Astrocyte (in vitro differentiated cells and primary cell): ENCODE measurements around the gene HMCES. TPM values are rescaled to one million over a fixed set of nuclear protein-coding genes. Genes with fewer than 3 reads are reported as not detected.

Experiments used
- DNase-seq: peaks from one replicate; pipeline ENCODE4 v3.0.0-alpha.2; 2010; ENCODE audit warnings: low read depth
- FAIRE-seq: peaks from 2 replicates; lab custom pipeline; 2011; peaks lifted over from hg19 to GRCh38; lab: Jason Lieb, UNC
- H2AFZ ChIP-seq: 2 replicates; pipeline ENCODE4 v1.6.0; 2012; ENCODE audit warnings: low read depth, low read length, inconsistent platforms
- H3K27ac ChIP-seq: 2 replicates; pipeline ENCODE4 v1.5.1; 2011; ENCODE audit warnings: low read depth, low read length, inconsistent platforms
- H3K27me3 ChIP-seq: 2 replicates; pipeline ENCODE4 v1.6.0; 2011; ENCODE audit warnings: low read length, inconsistent platforms; ENCODE audit not compliant: insufficient read depth
- H3K36me3 ChIP-seq: 2 replicates; pipeline ENCODE4 v1.5.1; 2011; ENCODE audit warnings: low read length, inconsistent platforms; ENCODE audit not compliant: insufficient read depth
- H3K4me1 ChIP-seq: 2 replicates; pipeline ENCODE4 v1.5.1; 2011; ENCODE audit warnings: low read length, inconsistent platforms; ENCODE audit not compliant: insufficient read depth
- H3K4me2 ChIP-seq: 2 replicates; pipeline ENCODE4 v1.6.0; 2012; ENCODE audit warnings: low read length, inconsistent platforms
- H3K4me3 ChIP-seq: 2 replicates; pipeline ENCODE4 v1.5.1; 2011; ENCODE audit warnings: low read depth, mild to moderate bottlenecking, low read length, inconsistent platforms; ENCODE audit not compliant: insufficient read depth
- H3K79me2 ChIP-seq: 2 replicates; pipeline ENCODE4 v1.6.0; 2012; ENCODE audit warnings: mild to moderate bottlenecking, low read length, inconsistent platforms; ENCODE audit not compliant: insufficient read depth
- H3K9ac ChIP-seq: 2 replicates; pipeline ENCODE4 v1.6.0; 2012; ENCODE audit warnings: mild to moderate bottlenecking, low read length, inconsistent platforms
- H3K9me3 ChIP-seq: 2 replicates; pipeline ENCODE4 v1.5.1; 2012; ENCODE audit warnings: low read depth, mild to moderate bottlenecking, low read length, inconsistent platforms; ENCODE audit not compliant: insufficient read depth
- H4K20me1 ChIP-seq: 2 replicates; pipeline ENCODE4 v1.6.0; 2012; ENCODE audit warnings: low read length, inconsistent platforms; ENCODE audit not compliant: insufficient read depth
- H3K27ac Mint-ChIP-seq: one replicate; pipeline ENCODE4 v1.8.0; 2021; ENCODE audit warnings: mild to moderate bottlenecking, mixed read lengths; ENCODE audit not compliant: unreplicated experiment
- H3K27me3 Mint-ChIP-seq: one replicate; pipeline ENCODE4 v1.8.0; 2021; ENCODE audit warnings: low read depth, mixed read lengths; ENCODE audit not compliant: unreplicated experiment
- H3K36me3 Mint-ChIP-seq: one replicate; pipeline ENCODE4 v1.8.0; 2021; ENCODE audit warnings: low read depth, mixed read lengths; ENCODE audit not compliant: unreplicated experiment
- H3K4me1 Mint-ChIP-seq: one replicate; pipeline ENCODE4 v1.8.0; 2021; ENCODE audit warnings: low read depth, mixed read lengths; ENCODE audit not compliant: unreplicated experiment
- H3K4me3 Mint-ChIP-seq: one replicate; pipeline ENCODE4 v1.8.0; 2021; ENCODE audit warnings: mild to moderate bottlenecking, moderate library complexity, mixed read lengths; ENCODE audit not compliant: unreplicated experiment
- H3K9me3 Mint-ChIP-seq: one replicate; pipeline ENCODE4 v1.8.0; 2021; ENCODE audit warnings: mild to moderate bottlenecking, mixed read lengths; ENCODE audit not compliant: unreplicated experiment
- EZH2 ChIP-seq: IDR thresholded peaks from 2 replicates; pipeline ENCODE4 v1.6.1; 2012; ENCODE audit warnings: mild to moderate bottlenecking, low read length, inconsistent platforms; ENCODE audit not compliant: insufficient read depth
- total RNA-seq: library from RNA; stranded (reverse); gene quantifications from 2 replicates; pipeline ENCODE4 v1.2.1, GENCODE V29; 2021
- TF ChIP-seq, protein P1 (sequence below): IDR thresholded peaks from 2 replicates; pipeline ENCODE4 v1.5.1; 2011; ENCODE audit warnings: low read depth, mild to moderate bottlenecking, inconsistent platforms, low read length, moderate library complexity; ENCODE audit not compliant: insufficient read depth

Gene HMCES
- total RNA-seq, 1 donor from 2014 or later, result 27.4 TPM

DNA sequence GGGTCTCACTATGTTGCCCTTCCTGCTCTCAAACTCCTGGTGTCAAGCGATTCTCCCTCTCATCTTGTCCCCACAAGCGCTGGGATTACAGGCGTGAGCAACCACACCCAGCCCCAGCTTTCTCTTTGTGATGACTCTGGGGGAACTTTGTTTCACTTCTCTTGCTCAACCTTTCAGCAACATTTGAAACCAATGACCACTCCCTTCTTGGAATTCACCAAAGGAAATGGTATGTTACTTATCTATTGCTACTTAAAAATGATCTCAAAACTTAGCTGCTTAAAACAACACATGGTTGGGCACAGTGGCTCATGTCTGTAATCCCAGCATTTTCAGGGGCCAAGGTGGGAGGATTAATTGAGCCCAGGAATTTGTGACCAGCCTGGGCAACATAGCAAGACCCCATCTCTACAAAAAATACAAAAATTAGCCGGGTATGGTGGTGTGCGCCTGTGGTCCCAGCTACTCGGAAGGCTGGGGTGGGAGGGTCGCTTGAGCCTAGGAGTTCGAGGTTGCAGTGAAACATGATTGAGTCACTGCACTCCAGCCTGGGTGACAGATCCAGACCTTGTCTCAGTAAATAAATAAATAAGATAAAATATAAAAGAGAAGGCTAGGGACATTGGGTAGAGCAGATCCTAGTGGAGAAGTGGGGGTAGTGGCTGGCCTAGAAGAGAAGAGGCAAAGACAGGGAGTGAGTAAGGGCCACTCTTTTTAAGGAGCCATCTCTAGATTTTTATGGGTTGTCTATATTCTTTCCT lies 39.5 kb upstream of the HMCES start:
- DNase-seq (no peak), FAIRE-seq (no peak)
- H2AFZ ChIP-seq, result no peak overlapping the region
- Mint-ChIP-seq H3K4me3 (no peak overlapping the region), H3K9me3 (no peaks in the 10 kb centered on the region), H3K4me1 (peaks cover 7% of the 10 kb centered on the region), H3K27me3 (no peaks in the 10 kb centered on the region), H3K27ac (peak overlapping the region; percentile 12), H3K36me3 (no peaks in the 10 kb centered on the region)
- no peak overlapping the region for H3K27ac ChIP-seq
- H3K4me2 ChIP-seq, result no peak overlapping the region
- H3K36me3 ChIP-seq, result peaks cover 3% of the 10 kb centered on the region
- TF ChIP-seq, protein P1, sequence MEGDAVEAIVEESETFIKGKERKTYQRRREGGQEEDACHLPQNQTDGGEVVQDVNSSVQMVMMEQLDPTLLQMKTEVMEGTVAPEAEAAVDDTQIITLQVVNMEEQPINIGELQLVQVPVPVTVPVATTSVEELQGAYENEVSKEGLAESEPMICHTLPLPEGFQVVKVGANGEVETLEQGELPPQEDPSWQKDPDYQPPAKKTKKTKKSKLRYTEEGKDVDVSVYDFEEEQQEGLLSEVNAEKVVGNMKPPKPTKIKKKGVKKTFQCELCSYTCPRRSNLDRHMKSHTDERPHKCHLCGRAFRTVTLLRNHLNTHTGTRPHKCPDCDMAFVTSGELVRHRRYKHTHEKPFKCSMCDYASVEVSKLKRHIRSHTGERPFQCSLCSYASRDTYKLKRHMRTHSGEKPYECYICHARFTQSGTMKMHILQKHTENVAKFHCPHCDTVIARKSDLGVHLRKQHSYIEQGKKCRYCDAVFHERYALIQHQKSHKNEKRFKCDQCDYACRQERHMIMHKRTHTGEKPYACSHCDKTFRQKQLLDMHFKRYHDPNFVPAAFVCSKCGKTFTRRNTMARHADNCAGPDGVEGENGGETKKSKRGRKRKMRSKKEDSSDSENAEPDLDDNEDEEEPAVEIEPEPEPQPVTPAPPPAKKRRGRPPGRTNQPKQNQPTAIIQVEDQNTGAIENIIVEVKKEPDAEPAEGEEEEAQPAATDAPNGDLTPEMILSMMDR, result no peak
- TF ChIP-seq EZH2, result no peak
- H3K4me3 ChIP-seq, result no peak overlapping the region
- H4K20me1 ChIP-seq, result no peaks in the 10 kb centered on the region
- H3K9me3 ChIP-seq, result no peaks in the 10 kb centered on the region
- H3K9ac ChIP-seq, result no peak overlapping the region
- H3K4me1 ChIP-seq, result no peaks in the 10 kb centered on the region
- no peaks in the 10 kb centered on the region for H3K27me3 ChIP-seq
- H3K79me2 ChIP-seq, result no peaks in the 10 kb centered on the region

- Histone ChIP-seq H3K4me2 (no peak overlapping the region), H3K27me3 (no peaks in the 10 kb centered on the region), H3K36me3 (peaks cover 3% of the 10 kb centered on the region), H2AFZ (no peak overlapping the region), H3K4me1 (peaks cover under 1% of the 10 kb centered on the region), H3K27ac (no peak overlapping the region), H3K4me3 (no peak overlapping the region), H3K9me3 (no peaks in the 10 kb centered on the region), H3K79me2 (no peaks in the 10 kb centered on the region), H4K20me1 (no peaks in the 10 kb centered on the region), H3K9ac (no peak overlapping the region)
- Mint-ChIP-seq H3K9me3 (no peaks in the 10 kb centered on the region), H3K4me3 (no peak overlapping the region), H3K36me3 (no peaks in the 10 kb centered on the region), H3K4me1 (peaks cover 7% of the 10 kb centered on the region), H3K27ac (no peak overlapping the region), H3K27me3 (no peaks in the 10 kb centered on the region)
- TF ChIP-seq, protein P1, result no peak
- FAIRE-seq (no peak), DNase-seq (no peak)
These were observed 38.7 kb upstream of the HMCES start for GRCh38 chr3:129239991-129240390.

- Histone ChIP-seq H3K4me2 (no peak overlapping the region), H3K9me3 (no peaks in the 10 kb centered on the region), H3K4me1 (peaks cover 5% of the 10 kb centered on the region), H4K20me1 (peaks cover 4% of the 10 kb centered on the region), H3K79me2 (no peaks in the 10 kb centered on the region), H3K27ac (no peak overlapping the region), H3K4me3 (no peak overlapping the region), H3K27me3 (no peaks in the 10 kb centered on the region), H2AFZ (no peak overlapping the region), H3K9ac (no peak overlapping the region), H3K36me3 (peaks cover 3% of the 10 kb centered on the region)
- FAIRE-seq (no peak), DNase-seq (no peak)
- Mint-ChIP-seq H3K4me3 (peak overlapping the region; percentile 41), H3K9me3 (no peaks in the 10 kb centered on the region), H3K4me1 (peaks cover 11% of the 10 kb centered on the region), H3K36me3 (no peaks in the 10 kb centered on the region), H3K27me3 (no peaks in the 10 kb centered on the region), H3K27ac (no peak overlapping the region)
- TF ChIP-seq EZH2, result no peak
- TF ChIP-seq, protein P1, result no peak
These were observed 38.2 kb upstream of the HMCES start for GRCh38 chr3:129240436-129240835.
